GM18868 (cell line): Measurements from ENCODE around the gene TBC1D23.
"Not testable (repeated sequence)": the region's sequence is repeated elsewhere in the genome, so short reads cannot be mapped to it uniquely, and the experiment has no call there.

Experiments used
- ATAC-seq: cut with Tn5 transposase; IDR thresholded peaks from one replicate; pipeline ENCODE4 v1.9.1; 2021; ENCODE audit warnings: mild to moderate bottlenecking, moderate library complexity; ENCODE audit not compliant: unreplicated experiment

Gene TBC1D23

GRCh38 chr3:100295089-100295488 is 34.3 kb downstream of the TBC1D23 start:
- no peak for ATAC-seq

GRCh38 chr3:100297784-100298183 is 37.0 kb downstream of the TBC1D23 start:
- no peak for ATAC-seq

GRCh38 chr3:100299016-100299415 is 38.2 kb downstream of the TBC1D23 start:
- ATAC-seq, result no peak

GRCh38 chr3:100306695-100307094 is 45.9 kb downstream of the TBC1D23 start:
- ATAC-seq, result no peak

GRCh38 chr3:100310355-100310965 is 49.7 kb downstream of the TBC1D23 start:
- no peak for ATAC-seq

DNA sequence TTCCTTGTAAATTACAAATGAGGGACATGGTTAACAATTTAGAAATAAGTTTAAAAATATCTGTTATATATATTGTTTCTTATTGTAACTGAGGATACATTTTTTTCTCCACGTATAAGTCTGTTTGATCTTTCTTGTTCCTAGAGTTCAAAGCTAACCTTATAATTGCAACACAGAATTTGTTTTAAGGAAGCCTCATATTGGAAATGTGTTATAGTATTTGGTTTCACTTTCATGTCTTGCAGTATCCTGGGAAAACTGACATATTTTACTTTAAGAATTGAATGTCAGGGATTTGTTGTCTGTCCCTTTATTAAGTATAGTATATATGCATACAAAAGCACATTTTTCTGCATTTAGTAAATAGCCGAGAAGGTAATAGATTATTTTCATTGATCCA is 50.2 kb downstream of the TBC1D23 start:
- no peak for ATAC-seq

- peak; percentile 81 for ATAC-seq
Observed at GRCh38 chr3:100316641-100317069, 55.9 kb downstream of the TBC1D23 start.

DNA sequence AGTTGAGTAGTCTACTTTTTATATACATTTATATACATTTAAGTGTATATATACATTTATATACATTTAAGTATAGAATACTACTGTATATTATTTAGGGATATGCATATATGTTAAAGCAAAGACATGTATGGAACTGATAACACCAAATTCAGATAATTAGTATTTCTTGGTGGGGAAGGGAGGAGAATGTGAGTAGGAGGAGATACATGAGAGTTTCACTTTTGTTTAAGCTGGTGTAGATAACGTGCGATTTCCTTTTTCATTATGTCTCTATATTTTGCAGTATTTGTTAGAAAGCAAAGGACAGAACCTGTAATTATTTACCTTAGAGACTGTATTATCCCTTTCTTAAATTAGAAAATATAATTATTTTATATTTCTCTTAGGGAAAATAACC is 57.1 kb downstream of the TBC1D23 start:
- peak; percentile 77 for ATAC-seq

- no peak for ATAC-seq
Observed at GRCh38 chr3:100319951-100320350, 59.2 kb downstream of the TBC1D23 start.

- ATAC-seq, result no peak
Observed at GRCh38 chr3:100324044-100324443, 63.3 kb downstream of the TBC1D23 start.

GRCh38 chr3:100325827-100326226 is 65.0 kb downstream of the TBC1D23 start:
- ATAC-seq, result no peak

DNA sequence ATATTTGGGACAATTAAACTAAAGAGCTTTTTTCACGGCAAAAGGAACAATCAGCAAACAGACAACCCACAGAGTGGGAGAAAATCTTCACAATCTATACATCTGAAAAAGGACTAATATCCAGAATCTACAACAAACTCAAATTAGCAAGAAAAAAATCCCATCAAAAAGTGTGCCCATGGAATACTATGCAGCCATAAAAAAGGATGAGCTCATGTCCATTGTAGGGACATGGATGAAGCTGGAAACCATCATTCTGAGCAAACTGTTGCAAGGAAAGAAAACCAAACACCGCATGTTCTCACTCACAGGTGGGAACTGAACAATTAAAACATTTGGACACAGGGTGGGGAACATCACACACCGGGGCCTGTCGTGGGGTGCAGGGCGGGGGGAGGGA is 66.6 kb downstream of the TBC1D23 start:
- ATAC-seq, result not testable (repeated sequence)

DNA sequence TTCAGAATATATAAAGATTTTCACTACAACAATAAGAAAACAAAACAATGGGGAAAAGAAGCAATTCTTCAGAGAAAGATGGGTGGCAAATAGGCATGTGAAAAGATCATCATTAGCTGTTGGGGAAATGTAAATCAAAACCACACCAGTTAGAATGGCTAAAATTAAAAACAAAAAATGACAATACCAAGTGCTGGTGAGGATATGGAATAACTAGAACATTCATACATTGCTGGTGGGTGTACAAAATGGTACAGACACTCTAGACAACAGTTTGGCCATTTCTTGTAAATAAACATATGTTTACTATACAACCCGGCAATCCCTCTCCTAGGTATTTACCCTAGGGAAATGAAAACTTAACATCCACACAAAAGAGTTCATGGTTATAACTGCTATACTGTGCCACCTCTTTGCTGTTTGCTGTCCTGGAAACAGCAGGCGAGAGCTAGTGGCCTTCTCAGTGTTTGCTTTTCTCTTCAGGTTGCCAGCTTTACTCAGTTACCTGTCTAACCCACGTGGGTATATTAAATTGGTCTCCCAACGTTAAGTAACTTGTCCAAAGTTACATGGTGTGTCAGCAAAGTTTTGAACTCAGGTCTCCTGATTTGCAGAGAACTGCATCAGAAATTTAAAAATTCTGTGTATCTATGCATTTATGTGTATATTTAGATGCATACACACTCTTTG is 69.2 kb downstream of the TBC1D23 start:
- no peak for ATAC-seq

DNA sequence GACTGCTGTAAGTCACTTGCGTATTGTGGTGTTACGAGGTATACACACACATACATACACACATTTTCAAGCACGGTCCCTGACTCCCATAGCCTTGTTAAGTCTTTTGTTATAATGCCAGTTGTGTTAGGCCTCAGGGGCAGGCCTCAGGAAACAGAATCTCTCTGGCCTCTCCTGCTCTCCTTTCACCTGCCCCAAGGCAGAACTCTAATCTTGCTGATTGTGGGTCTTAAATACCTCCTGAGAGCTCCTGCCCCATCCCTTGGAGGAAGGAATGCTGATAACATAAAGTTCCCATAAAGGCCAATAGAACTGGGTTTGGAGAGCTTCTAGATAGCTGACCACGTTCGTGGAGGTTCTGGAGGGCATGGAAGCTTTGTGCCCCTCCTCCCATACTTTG is 69.9 kb downstream of the TBC1D23 start:
- no peak for ATAC-seq

- ATAC-seq, result no peak
Observed at GRCh38 chr3:100331660-100332059, 70.9 kb downstream of the TBC1D23 start.

- ATAC-seq, result no peak
Observed at GRCh38 chr3:100333051-100333450, 72.3 kb downstream of the TBC1D23 start.

- ATAC-seq, result peak; percentile 30
Observed at GRCh38 chr3:100333970-100334487, 73.2 kb downstream of the TBC1D23 start.

- ATAC-seq, result peak; percentile 95
Observed at GRCh38 chr3:100334488-100335351, 73.9 kb downstream of the TBC1D23 start, which contains the start of gene NIT2. Gene NIT2 (plus strand): TSS chr3:100334757. CDS start chr3:100334792, 35 bp downstream.

DNA sequence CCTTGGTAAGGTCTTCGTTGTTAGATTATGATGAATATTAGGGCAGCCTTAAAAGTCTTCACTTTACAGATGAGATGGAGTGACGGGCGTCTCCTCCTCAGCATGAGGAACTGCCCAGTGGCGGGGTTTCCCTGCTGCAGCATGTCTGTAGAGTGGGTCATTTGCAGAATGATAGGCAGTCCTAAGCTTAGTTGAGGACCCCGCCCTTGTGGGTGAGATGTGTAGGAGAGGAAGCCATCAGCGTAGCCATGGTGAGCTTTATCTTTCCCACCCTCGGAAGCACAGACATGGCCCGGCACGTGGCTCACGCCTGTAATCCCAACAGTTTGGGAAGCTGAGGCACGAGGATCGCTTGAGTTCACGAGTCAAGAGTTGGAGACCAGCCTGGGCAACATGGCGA is 74.6 kb downstream of the TBC1D23 start:
- ATAC-seq, result peak; percentile 61

DNA sequence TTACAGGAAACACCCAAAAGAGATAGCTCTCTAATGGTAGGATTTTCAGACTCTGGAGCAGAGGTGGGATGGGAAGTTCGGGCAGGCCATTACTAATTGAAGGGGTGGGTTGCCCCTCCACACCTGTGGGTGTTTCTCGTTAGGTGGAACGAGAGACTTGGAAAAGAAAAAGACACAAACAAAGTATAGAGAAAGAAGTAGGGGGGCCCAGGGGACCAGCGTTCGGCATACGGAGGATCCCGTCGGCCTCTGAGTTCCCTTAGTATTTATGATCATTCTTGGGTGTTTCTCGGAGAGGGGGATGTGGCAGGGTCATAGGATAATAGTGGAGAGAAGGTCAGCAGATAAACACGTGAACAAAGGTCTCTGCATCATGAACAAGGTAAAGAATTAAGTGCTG is 75.4 kb downstream of the TBC1D23 start:
- not testable (repeated sequence) for ATAC-seq

GRCh38 chr3:100338911-100339310 is 78.1 kb downstream of the TBC1D23 start:
- ATAC-seq, result no peak
